Duodenal mucosa (tissue), 2 donors: ENCODE measurements around the gene TRAPPC6A.

Experiments
- H3K27ac ChIP-seq: one replicate; pipeline ENCODE4 v1.7.0; 2013; ENCODE audit warnings: low read depth, low read length
- H3K27me3 ChIP-seq, 2 donors: one replicate each; pipeline ENCODE4 v1.7.0; 2013; ENCODE audit warnings: low read length in 2 of 2, control low read depth in 1 of 2; ENCODE audit not compliant: insufficient read depth in 2 of 2, control insufficient read depth in 1 of 2
- H3K36me3 ChIP-seq, 2 donors: one replicate each; pipeline ENCODE4 v1.7.0; 2013; ENCODE audit warnings: low read length in 2 of 2, control low read depth in 1 of 2; ENCODE audit not compliant: insufficient read depth in 2 of 2, control insufficient read depth in 1 of 2
- H3K4me1 ChIP-seq, 2 donors: one replicate each; pipeline ENCODE4 v1.7.0; 2013; ENCODE audit warnings: low read length in 2 of 2, control low read depth in 1 of 2; ENCODE audit not compliant: insufficient read depth in 2 of 2, control insufficient read depth in 1 of 2
- H3K4me3 ChIP-seq, 2 donors: one replicate each; pipeline ENCODE4 v1.7.0; 2013; ENCODE audit warnings: low read length in 2 of 2, low read depth in 1 of 2
- H3K9ac ChIP-seq, 2 donors: one replicate each; pipeline ENCODE4 v1.7.0; 2013; ENCODE audit warnings: low read length in 2 of 2, low read depth in 1 of 2
- H3K9me3 ChIP-seq, 2 donors: one replicate each; pipeline ENCODE4 v1.7.0; 2013; ENCODE audit warnings: low read length in 2 of 2, control low read depth in 1 of 2; ENCODE audit not compliant: control insufficient read depth in 1 of 2

Gene TRAPPC6A

GRCh38 chr19:45142016-45142725 is 35.9 kb downstream of the TRAPPC6A start:
- H3K36me3 ChIP-seq: peaks cover 11 to 45% of the 10 kb centered on the region in 2 donors

DNA sequence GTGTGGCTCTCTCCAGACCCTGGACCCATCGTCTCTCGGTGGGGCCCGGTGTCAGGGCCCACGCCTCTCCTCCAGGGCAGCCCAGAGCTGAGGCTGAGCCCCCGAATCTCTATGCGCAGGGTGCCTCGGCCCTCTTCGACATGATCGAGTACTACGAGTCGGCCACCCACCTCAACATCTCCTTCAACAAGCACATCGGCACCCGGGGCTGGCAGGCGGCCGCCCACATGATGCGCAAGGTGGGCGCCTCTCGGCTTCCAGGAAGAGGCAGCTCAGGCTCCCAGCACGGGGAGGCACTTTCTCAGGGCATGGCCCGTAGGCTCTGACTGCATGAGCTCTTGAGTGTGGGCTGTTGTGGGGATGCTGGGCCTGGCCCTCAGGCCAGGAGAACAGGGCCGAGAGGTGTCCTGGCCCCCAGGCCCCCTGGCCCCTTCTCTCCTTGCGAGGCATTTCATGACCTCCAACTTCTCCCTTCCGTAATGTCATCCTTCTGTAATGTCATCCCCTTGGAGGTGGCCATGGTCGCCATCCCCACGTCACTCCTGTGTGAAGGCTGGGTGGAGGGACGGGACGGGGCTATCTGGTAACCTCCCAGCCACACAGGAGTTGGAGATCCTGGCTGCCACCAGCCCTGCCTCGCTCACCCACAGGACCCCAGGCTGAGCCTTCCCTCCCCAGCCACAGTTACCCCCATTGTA is 36.7 kb downstream of the TRAPPC6A start:
- no peaks in the 10 kb centered on the region for H3K27me3 ChIP-seq

More at GRCh38 chr19:45142016-45142725, 35.9 kb downstream of the TRAPPC6A start:
- no peak overlapping the region for H3K9ac ChIP-seq
- no peaks in the 10 kb centered on the region for H3K27me3 ChIP-seq
- no peak overlapping the region for H3K27ac ChIP-seq
- H3K4me3 ChIP-seq: no peak overlapping the region
- H3K9me3 ChIP-seq: no peaks in the 10 kb centered on the region
- H3K4me1 ChIP-seq: no peaks in the 10 kb centered on the region

GRCh38 chr19:45140533-45140932 is 37.5 kb downstream of the TRAPPC6A start:
- Histone ChIP-seq H3K27me3 (no peaks in the 10 kb centered on the region), H3K36me3 (peaks cover 11 to 31% of the 10 kb centered on the region in 2 donors), H3K4me1 (peaks cover 2 to 11% of the 10 kb centered on the region in 2 donors), H3K9ac (no peak overlapping the region), H3K9me3 (no peaks in the 10 kb centered on the region), H3K4me3 (no peak overlapping the region), H3K27ac (no peak overlapping the region)

More for the DNA sequence above, 36.7 kb downstream of the TRAPPC6A start:
- Histone ChIP-seq H3K36me3 (peaks cover 11 to 37% of the 10 kb centered on the region in 2 donors), H3K9me3 (no peaks in the 10 kb centered on the region), H3K4me3 (no peak overlapping the region), H3K4me1 (peaks cover under 1 to 7% of the 10 kb centered on the region in 2 donors), H3K27ac (no peak overlapping the region), H3K9ac (no peak overlapping the region)

GRCh38 chr19:45140144-45140503 is 37.9 kb downstream of the TRAPPC6A start:
- Histone ChIP-seq H3K9me3 (no peaks in the 10 kb centered on the region), H3K9ac (no peak overlapping the region), H3K36me3 (peaks cover 11 to 30% of the 10 kb centered on the region in 2 donors), H3K4me3 (no peak overlapping the region), H3K4me1 (peaks cover 2 to 11% of the 10 kb centered on the region in 2 donors), H3K27me3 (no peaks in the 10 kb centered on the region), H3K27ac (no peak overlapping the region)

GRCh38 chr19:45139286-45140143 is 38.5 kb downstream of the TRAPPC6A start:
- Histone ChIP-seq H3K36me3 (peaks cover 11 to 28% of the 10 kb centered on the region in 2 donors), H3K4me3 (no peak overlapping the region), H3K27ac (no peak overlapping the region), H3K9ac (no peak overlapping the region), H3K4me1 (peaks cover 2 to 11% of the 10 kb centered on the region in 2 donors), H3K9me3 (no peaks in the 10 kb centered on the region), H3K27me3 (no peaks in the 10 kb centered on the region)

GRCh38 chr19:45138303-45138751 is 39.7 kb downstream of the TRAPPC6A start:
- Histone ChIP-seq H3K9me3 (no peaks in the 10 kb centered on the region), H3K9ac (no peak overlapping the region), H3K27me3 (no peaks in the 10 kb centered on the region), H3K36me3 (peaks cover 11 to 27% of the 10 kb centered on the region in 2 donors), H3K4me1 (peaks cover 2 to 11% of the 10 kb centered on the region in 2 donors), H3K4me3 (no peak overlapping the region), H3K27ac (no peak overlapping the region)

DNA sequence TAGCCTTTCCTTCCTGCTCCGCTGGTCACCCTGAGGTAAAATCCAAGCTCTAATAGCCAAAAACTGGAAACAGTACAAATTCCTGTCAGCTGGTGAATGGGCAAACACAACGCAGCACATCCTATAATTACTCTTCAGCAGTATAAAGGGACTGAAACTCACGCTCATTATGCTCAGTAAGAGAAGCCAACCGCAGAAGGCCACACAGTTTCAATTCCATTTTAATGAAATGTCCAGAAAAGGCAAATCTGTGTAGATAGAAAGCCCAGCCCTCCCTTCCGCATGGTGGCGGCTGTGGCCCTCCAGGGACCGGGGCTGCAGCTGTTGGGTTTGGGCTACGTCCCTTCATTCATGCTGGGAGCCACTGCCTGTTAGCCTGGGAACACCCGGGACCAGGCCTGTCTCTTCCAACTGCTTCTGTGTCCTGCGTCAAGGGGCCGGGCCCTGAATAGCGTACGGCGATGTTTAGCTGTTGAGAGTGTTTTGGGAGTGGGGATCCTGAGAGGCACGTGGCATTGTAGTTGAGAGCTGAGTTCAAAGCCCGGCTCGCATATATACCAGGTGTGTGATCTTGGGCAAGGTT is 40.8 kb downstream of the TRAPPC6A start:
- H3K36me3 ChIP-seq: peaks cover 2 to 18% of the 10 kb centered on the region in 2 donors
- no peak overlapping the region for H3K4me3 ChIP-seq
- H3K27ac ChIP-seq: no peak overlapping the region
- H3K4me1 ChIP-seq: peaks cover 2 to 11% of the 10 kb centered on the region in 2 donors
- H3K9me3 ChIP-seq: no peaks in the 10 kb centered on the region
- H3K9ac ChIP-seq: no peak overlapping the region
- H3K27me3 ChIP-seq: no peaks in the 10 kb centered on the region

DNA sequence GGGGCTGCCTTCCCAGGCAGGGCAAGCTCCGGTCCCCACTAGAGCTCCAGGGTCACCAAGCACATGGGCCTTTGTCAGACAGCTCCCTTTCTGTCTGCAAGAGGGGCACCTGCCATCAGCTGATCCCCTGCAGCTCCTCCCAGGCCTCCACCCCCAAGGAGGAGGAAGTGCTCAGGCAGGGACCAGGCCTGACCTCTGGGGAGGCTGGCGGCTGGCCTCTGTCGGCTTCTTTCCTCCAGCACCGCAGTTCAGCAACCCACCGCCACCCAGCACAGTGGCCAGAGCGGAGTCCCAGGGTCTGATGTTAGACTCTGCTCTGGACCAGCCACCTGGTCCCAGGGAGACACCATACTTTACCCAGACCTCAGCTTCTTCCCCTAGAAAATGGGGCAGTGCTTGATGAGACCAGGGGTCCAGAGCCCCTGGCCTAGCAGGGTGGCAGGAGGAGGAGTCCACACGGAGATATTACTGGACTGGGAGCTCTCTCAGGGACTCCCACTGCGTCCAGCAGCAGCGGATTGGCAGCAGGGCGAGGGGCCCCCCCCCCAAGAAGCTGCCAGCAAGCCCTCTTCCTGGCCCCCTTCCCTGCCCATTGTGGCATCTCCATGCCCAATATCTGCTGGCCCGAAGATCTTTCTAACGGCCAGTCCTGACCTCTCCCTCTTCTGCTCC is 41.4 kb downstream of the TRAPPC6A start:
- no peak overlapping the region for H3K4me3 ChIP-seq
- H3K27ac ChIP-seq: no peak overlapping the region
- peaks cover 2 to 11% of the 10 kb centered on the region in 2 donors for H3K4me1 ChIP-seq
- peaks cover 0 to 14% of the 10 kb centered on the region in 2 donors for H3K36me3 ChIP-seq
- no peaks in the 10 kb centered on the region for H3K9me3 ChIP-seq
- no peaks in the 10 kb centered on the region for H3K27me3 ChIP-seq
- no peak overlapping the region for H3K9ac ChIP-seq

- no peak overlapping the region for H3K9ac ChIP-seq
- H3K9me3 ChIP-seq: no peaks in the 10 kb centered on the region
- H3K27ac ChIP-seq: no peak overlapping the region
These were observed 42.7 kb downstream of the TRAPPC6A start for GRCh38 chr19:45135176-45135885.

More at GRCh38 chr19:45135176-45135885, 42.7 kb downstream of the TRAPPC6A start:
- Histone ChIP-seq H3K36me3 (peaks cover 0 to 7% of the 10 kb centered on the region in 2 donors), H3K27me3 (no peaks in the 10 kb centered on the region), H3K4me3 (no peak overlapping the region), H3K4me1 (peaks cover 2 to 11% of the 10 kb centered on the region in 2 donors)
